HL-60 (cell line): ENCODE results near the gene KANK3.

Experiments used
- CTCF ChIP-seq: IDR thresholded peaks from one replicate; pipeline ENCODE4 v1.5.1; 2011; ENCODE audit warnings: low read length, control low read depth, inconsistent platforms; ENCODE audit not compliant: insufficient read depth
- GABPA ChIP-seq: IDR thresholded peaks from 2 replicates; pipeline ENCODE4 v1.6.1; 2012; ENCODE audit warnings: low read depth
- POLR2AphosphoS5 ChIP-seq: IDR thresholded peaks from 2 replicates; pipeline ENCODE4 v1.6.1; 2012; ENCODE audit warnings: low read depth
- SPI1 ChIP-seq: IDR thresholded peaks from 2 replicates; pipeline ENCODE4 v1.6.1; 2012; ENCODE audit warnings: low read depth, mild to moderate bottlenecking, borderline replicate concordance
- TF ChIP-seq, protein P1 (sequence below): IDR thresholded peaks from 2 replicates; pipeline ENCODE4 v1.6.1; 2012; ENCODE audit warnings: low read depth; ENCODE audit not compliant: insufficient replicate concordance

GRCh38 chr19:8366961-8367326 lies 23.9 kb upstream of the KANK3 start:
- TF ChIP-seq CTCF: no peak
- TF ChIP-seq POLR2AphosphoS5: no peak
- TF ChIP-seq, protein P1, sequence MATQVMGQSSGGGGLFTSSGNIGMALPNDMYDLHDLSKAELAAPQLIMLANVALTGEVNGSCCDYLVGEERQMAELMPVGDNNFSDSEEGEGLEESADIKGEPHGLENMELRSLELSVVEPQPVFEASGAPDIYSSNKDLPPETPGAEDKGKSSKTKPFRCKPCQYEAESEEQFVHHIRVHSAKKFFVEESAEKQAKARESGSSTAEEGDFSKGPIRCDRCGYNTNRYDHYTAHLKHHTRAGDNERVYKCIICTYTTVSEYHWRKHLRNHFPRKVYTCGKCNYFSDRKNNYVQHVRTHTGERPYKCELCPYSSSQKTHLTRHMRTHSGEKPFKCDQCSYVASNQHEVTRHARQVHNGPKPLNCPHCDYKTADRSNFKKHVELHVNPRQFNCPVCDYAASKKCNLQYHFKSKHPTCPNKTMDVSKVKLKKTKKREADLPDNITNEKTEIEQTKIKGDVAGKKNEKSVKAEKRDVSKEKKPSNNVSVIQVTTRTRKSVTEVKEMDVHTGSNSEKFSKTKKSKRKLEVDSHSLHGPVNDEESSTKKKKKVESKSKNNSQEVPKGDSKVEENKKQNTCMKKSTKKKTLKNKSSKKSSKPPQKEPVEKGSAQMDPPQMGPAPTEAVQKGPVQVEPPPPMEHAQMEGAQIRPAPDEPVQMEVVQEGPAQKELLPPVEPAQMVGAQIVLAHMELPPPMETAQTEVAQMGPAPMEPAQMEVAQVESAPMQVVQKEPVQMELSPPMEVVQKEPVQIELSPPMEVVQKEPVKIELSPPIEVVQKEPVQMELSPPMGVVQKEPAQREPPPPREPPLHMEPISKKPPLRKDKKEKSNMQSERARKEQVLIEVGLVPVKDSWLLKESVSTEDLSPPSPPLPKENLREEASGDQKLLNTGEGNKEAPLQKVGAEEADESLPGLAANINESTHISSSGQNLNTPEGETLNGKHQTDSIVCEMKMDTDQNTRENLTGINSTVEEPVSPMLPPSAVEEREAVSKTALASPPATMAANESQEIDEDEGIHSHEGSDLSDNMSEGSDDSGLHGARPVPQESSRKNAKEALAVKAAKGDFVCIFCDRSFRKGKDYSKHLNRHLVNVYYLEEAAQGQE: no peak
- TF ChIP-seq SPI1: no peak
- no peak for TF ChIP-seq GABPA
